Daoy (cell line): ENCODE data around the gene OLFML2A. TPM values are rescaled to one million over a fixed set of nuclear protein-coding genes. Genes with fewer than 3 reads are reported as not detected.
"Not testable (repeated sequence)": the region's sequence is repeated elsewhere in the genome, so short reads cannot be mapped to it uniquely, and the experiment has no call there.

Source experiments
- DNase-seq: peaks from one replicate; pipeline ENCODE4 v3.0.0-alpha.2; 2015; ENCODE audit warnings: low read depth
- total RNA-seq: library from RNA; depleted of rRNA; stranded (reverse); fragments of >200 nt; shearing (Covaris generic); gene quantifications from 2 replicates; pipeline ENCODE4 v1.2.3, GENCODE V29; 2014

Gene OLFML2A
- total RNA-seq, 1 experiment from 2014 or later: 5.7 TPM

DNA sequence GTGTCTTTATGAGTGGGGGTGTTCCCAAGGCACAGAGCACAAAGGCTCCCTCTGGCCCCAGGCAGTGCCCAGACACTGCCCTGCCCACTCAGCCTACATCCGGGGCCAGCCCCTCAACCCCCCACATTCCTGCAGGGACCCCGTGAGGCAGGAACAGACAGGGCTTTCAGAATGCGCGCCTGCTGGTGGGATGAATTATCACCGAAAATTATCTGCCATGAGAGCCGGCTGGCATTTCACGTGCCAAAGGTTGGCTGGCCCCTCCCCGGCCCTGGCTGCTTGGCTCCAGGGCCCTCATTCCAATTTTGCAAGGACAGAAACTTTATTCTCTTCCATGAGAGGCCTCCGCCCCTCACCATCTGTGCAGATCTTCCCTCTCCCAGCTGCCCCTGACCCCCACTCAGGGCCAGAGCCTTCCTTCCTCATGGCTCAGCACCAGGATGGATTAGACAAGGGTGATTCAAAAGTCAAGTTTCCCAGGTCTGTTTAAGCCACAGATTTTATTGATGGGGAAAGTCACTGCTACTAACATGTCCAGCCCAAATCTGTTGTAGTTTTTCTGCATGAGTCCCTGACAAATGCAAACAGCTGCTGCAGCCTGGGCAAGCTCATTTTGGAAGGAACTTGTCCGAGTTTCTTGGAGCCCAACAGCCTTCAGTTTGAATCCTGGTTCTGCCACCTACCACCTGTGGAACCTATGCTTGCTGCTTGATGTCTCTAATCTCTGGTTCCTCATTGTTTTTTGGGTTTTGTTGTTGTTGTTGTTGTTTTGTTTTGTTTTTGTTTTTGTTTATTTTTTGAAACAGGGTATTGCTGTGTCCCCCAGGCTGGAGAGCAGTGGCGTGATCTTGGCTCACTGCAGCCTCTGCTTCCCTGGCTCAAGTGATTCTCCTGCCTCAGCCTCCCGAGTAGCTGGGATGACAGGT is 44.0 kb downstream of the OLFML2A start:
- DNase-seq: no peak

DNA sequence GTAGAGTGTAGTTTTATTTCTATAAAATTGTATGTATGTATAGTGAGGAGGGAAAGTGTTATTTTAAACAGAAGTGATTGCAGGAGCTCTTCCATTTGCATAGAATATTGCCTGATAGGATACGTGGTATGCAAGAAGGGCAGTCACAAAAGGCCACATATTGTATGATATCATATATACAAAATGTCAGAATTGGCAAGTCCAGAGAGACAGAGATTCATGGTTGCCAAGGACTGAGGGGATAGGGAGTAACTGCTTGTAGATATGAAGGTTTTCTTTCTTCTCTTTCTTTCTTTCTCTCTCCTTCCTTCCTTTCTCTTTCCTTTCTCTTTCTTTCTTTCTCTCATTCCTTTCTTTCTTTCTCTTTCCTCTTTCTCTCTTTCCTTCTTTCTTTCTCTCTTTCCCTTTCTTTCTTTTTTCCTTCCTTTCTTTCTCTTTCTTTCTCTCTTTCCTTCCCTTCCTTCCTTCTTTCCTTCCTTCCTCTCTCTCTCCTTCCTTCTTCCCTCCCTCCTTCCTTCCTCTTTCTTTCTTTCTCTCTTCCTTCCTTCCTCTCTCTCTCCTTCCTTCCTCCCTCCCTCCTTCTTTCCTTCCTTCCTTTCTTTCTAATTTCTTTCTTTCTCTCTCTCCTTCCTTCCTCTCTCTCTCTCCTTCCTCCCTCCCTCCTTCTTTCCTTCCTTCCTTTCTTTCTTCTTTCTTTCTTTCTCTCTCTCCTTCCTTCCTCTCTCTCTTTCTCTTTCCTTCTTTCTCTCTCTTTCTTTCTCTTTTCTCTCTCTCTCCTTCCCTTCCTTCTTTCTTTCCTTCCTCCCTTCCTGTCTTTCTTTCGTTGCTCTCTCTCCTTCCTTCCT is 51.8 kb downstream of the OLFML2A start:
- DNase-seq: no peak

DNA sequence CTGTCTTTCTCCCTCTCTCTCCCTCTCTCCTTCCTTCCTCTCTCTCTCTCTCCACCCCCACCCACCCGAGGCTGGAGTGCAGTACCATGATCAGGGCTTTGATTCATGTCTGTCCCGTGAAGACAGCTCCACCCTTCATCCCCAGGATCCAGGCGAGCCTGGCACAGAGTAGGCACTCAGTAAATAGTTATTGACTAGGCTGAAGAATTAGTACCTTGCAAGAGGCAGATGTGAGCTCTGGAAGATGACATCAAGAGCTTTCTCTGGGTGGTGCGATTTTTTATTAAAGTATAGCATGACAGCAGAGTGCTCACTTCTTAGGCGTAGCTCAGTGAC is 52.4 kb downstream of the OLFML2A start:
- no peak for DNase-seq

DNA sequence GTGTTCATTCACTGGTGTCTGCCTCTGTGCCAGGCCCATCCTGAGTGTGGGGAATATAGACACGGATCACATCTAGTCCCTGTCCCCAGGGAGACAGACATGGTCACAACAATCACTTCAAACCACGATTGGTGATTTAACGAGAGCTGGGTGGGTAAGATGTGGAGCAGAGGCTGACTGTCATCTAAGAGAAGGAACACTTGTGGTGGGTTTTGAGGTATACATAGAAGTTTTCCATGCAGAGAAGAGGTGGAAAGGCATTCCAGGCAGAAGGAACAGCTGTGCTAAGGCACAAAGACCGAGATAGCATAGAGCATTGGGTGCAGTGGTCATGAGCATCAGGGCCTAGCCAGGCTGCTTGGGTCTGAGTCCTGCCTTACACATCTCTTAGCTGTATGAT is 53.7 kb downstream of the OLFML2A start:
- no peak for DNase-seq

DNA sequence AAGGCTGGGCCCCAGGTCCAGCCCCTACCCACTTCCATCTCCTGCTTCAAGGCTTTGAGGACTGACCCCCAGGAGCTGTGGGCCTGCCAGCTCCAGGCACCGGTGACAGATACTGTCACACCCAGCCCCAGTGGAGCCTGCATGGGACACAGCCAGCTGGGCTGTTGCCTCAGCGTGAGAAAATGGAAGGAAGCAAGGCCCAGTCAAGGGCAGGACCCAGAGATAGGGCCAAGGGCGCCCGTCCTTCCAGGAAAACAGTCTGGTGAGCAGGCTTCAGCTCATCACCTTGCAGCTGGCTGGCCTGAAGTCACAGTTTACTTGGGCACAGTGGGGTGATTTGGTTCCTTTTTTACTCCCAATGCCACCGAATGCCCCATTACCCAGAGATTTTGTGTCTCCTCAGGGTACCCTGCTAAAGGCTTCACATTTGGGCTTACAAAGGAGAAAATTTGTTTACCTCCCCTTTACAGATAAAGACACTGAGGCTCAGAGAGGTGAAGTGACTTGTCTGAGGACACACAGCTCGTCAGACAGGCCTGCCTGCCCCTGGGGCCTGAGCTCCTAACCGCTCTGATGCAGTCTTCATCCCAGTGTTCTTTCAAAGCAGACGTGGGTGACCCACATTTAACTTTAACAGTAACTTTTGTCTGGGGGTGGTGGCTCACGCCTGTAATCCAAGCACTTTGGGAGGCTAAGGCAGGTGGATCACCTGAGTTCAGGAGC is 54.9 kb downstream of the OLFML2A start:
- DNase-seq: no peak

DNA sequence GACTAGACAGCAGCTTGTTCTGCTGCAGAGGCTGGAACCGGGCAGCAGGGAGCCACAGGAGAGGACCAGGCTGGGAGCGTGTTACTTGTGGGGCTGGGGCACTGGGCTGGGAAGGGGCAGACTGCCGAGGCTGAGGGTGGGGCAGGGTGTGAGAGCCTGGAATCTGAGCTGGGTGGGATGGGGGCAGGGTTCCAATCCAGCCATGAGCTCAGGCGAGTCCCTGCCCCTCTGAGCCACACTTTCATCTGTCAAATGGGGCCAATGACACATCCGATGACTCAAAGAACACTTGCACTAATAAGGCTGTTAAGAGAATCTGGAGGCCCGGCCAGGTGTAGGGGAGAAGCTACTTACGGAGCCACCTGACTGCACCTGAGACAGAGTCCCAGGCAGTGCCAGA is 57.7 kb downstream of the OLFML2A start:
- peak; percentile 94 for DNase-seq

DNA sequence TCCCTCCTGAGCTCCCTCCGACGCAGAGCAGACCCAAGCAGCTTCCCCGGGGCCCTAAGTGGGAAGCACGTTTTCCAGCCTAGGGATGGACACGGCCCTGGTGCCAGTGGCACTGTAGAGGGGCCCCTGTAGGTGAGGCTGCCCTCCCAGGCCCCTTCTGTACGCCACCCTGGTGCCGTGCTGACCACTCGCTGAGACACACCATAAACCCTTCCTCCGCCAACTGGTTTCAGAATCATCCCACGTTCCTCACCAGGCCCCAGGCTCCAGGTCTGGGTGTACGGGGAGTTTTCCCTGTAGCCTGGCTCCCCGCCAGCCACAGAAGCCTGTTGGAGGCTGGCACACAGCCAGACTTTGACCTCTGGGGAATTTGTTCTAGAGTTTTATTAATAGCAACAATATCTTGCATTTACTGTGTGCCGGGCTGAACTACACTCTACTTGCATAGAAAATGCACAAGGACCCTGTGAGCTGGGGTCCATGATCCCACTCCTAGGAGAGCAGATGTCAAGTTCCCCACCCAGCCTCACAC is 58.2 kb downstream of the OLFML2A start:
- peak; percentile 77 for DNase-seq

DNA sequence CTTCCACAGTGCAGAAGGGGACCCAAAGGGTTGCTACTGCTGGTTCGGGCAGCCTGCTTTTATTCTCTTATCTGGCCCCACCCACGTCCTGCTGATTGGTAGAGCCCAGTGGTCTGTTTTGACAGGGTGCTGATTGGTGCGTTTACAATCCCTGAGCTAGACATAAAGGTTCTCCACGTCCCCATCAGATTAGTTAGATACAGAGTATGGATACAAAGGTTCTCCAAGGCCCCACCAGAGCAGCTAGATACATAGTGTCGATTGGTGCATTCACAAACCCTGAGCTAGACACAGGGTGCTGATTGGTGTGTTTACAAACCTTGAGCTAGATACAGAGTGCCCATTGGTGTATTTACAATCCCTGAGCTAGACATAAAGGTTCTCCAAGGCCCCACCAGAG is 61.2 kb downstream of the OLFML2A start:
- DNase-seq: not testable (repeated sequence)

DNA sequence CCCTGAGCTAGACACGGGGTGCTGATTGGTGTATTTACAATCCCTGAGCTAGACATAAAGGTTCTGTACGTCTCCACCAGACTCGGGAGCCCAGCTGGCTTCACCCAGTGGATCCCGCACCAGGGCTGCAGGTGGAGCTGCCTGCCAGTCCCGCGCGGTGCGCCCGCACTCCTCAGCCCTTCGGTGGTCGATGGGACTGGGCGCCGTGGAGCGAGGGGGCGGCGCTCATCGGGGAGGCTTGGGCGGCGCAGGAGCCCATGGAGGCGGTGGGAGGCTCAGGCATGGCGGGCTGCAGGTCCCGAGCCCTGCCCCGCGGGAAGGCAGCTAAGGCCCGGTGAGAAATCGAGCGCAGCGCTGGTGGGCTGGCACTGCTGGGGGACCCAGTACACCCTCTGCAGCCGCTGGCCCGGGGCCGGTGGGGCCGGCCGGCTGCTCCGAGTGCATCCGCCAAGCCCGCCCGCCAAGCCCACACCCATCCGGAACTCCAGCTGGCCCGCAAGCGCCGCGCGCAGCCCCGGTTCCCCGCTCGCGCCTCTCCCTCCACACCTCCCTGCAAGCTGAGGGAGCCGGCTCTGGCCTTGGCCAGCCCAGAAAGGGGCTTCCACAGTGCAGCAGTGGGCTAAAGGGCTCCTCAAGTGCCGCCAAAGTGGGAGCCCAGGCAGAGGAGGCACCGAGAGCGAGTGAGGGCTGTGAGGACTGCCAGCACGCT is 61.8 kb downstream of the OLFML2A start:
- DNase-seq: not testable (repeated sequence)

DNA sequence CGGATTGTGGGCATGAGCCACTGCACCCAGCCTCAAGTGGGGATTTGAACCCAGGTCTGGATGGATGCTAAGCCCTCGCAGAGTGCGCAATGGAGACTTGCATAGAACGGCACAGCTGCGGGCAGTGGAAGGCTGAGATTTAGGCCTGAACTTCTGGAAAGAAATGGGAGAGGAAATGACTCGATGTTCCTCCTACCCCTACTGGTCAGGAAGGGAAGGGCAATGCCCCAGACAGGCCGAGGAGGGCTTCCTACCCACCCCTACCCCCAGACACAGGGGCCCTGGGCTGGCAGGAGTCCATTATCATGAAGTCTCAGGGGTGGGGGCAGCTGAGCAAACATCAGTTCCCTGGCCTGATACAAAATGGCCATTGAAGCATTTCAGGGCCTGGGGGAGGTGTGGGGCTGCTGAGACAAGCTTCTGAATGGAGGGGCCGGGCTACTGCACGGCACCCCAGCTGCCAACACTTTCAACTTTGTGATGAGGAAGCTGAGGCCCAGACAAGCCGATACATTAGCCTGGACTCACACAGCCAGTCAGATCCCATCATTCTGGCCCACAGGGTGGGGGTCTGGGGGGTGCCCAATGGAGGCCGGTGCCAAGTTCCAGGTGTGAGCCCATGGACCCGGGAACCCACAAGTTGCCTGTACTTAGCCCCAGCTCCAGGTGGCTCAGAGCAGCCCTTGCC is 62.8 kb downstream of the OLFML2A start:
- peak; percentile 69 for DNase-seq

DNA sequence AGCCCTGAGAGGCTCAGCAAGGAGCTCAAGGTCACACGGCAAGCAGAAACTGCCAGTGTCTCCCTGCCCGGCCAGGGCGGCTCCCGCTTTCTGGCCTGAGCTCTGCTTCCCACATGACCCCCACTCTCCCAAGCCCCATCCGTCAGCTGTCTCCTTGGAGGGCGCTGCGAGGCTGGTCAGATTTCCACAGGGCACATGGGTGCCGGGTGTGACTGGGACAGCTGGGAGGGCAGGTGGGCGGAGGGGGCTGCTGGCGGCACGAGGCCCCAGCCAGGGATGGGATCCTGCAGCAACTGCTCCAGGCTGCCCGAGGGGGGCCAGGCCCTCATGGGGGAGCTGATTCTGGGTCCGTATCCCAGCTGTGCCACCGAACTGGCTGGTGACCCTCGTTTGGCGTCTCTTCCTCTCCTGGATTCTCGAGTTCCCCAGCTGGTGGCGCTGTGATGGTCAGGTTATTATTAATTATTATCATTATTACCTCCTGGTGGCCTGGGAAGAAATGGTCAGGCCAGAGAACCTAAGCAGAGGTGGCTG is 63.4 kb downstream of the OLFML2A start:
- DNase-seq: no peak

DNA sequence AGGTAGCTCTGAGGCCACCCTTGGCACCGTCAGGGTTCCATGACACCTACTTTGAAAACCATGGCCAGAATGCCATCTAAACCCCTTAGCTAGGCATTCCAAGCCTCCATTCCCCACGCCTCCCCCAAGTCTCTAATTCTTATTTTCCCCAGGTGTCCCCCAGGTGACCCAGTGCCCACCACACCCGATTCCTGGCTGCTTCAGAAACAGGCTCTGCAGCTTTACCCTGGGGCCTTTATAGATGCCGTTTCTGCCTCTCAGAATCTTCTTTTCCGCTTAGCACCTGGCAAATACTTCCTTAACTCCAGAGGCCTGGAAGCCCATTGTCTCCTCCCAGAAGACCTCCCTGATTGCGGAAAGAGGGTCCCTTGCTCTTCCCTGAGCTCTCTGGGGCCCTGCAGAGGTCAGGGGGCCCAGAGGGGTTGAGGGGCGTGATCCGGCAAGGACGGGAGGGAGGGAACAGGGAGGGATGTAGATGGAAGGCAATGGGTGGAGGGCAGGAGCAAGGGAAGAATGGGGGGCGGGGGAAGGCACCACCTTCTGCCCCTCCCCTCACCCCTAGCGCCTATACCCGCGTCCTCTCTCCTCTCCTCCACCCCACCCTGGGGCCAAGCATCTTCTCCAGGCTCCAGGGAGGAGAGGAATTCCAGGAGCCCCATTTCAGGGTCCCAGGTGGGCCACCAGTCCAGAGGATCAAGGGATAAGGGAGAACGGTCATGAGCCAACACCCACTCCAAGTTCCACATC is 64.3 kb downstream of the OLFML2A start:
- no peak for DNase-seq

DNA sequence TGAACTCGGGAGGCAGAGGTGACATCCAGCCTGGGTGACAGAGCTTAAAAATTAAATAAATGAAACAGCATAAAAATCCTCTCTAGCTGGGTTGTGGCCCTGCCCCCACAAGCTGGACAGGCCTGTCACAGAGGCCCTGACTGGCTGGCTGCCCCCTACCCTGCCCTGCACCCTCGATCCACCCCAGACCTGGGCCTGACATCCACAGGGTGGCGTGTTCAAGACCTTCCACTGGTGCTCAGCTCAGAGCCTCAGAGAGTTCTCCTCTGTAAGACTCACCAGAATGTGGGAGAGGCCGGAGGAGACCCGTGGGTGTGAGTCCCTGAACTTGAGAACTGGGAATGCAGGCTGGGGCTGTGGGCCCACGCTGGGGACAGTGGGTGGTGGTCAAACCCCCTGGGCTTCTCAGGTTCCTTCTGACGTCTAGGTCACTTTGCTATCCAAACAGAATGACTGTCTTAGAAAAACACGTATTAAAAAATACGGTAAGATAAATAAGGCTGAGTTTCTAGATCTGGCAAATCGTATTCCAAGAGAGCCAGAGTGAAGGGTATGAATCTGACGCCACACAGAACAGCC is 66.6 kb downstream of the OLFML2A start:
- DNase-seq: peak; percentile 60

DNA sequence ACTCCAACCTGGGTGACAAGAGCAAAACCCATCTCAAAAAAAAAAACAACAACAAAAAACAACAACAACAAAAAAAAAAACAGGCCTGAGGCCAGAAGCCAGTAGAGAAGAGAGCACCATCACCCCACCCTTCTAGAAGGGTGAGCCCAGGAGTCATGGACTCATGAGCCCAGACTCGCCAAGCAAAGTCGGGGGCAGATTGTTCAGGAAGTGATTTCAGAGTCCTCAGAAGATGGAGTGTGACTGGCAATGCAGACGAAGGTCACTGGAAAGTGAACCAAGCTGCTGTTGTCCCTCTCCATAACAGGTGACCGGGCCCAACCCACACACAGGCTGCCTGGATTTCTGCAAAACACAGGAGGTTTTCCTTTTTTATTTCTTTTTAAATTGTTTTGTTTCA is 67.4 kb downstream of the OLFML2A start:
- DNase-seq: no peak

DNA sequence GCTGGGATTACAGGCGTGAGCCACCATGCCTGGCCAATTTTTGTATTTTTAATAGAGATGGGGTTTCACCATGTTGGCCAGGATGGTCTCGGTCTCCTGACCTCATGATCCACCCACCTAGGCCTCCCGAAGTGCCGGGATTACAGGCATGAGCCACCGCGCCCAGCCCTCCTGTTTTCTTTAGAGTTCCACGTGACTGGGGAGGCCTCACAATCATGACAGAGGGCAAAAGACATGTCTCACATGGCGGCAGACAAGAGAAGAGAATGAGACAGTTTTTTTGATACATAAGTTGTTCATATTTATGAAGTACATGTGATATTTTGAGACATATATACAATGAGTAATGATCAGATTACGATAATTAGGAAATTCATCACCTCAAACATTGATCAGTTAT is 69.5 kb downstream of the OLFML2A start:
- DNase-seq: not testable (repeated sequence)

DNA sequence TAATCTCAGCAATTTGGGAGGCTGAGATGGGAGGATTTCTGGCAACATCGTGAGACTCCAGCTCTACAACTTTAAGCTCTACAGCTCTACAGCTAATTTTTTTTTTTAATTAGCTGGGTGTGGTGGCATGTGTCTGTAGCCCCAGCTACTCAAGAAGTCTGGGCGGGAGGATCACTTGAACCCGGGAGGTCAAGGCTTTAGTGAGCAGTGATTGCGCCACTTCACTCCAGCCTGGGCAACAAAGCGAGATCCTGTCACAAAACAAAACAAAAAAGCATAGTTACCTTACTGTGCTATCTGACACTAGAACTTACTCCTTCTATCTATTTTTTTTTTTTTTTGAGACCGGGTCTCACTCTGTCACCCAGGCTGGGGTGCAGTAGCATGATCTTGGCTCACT is 70.0 kb downstream of the OLFML2A start:
- DNase-seq: no peak

DNA sequence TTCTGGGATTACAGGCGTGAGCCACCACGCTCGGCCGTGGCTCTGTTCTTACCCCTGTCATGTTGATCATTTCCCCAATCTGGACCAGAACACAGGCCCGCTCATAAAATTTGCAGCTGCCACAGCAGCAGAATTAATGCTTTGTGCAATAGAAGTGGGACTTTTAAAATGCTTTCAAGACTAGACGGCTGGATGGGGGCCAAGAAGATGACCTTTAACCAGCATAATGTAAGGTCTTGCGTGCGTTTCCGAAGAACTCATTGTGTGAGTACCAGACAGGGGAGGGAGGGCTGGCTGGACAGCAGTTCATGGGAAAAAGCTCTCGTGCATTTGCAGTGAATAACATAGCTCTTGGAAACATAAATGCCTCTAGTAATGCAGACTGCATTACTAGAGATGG is 72.9 kb downstream of the OLFML2A start:
- no peak for DNase-seq

DNA sequence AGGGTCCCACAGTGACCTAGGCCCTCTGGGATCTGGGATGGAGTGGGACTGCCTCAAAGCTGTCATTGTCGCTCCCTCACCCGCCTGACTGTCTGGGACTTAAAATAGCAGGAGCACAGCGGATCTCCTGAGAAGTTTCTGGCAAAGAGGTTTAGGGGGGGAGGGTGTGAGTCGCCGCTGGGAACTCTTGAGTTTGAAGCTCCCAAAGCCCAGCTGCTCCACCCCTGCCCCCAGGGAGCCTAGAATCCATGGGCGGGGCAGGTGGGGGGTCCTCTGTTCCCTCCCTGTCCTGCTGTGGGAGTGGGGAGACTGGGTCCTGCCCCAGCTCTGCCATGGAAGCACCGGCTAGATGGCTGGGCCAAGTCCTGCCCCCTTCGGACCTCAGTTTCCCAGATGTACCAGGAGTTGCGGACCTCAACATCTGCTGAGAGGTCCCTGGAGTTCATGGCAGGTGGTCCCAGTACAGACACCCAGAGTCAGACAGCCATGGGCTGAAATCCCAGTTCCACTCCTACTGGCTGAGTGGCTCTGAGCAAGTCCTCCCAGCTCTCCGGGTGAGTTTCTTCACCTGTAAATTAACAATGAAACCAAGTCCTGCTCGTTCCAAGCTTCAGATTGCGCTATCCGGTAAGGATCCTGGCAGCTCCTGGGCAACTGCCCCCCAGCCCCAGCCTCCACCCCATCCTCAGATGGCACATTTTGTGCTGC is 75.3 kb downstream of the OLFML2A start:
- DNase-seq: no peak
